Stimulated activated naive CD4-positive, alpha-beta T cell treated with Interleukin-2 at 50 U/mL for 16 hours (primary cell): ENCODE data around the gene ZER1.
"Not testable (repeated sequence)": the region's sequence is repeated elsewhere in the genome, so short reads cannot be mapped to it uniquely, and the experiment has no call there.

Experiments used
- DNase-seq: peaks from one replicate; lab custom pipeline; 2025; lab: John Stamatoyannopoulos, UW

The ZER1 gene

GRCh38 chr9:128714586-128715435, 56.9 kb downstream of the ZER1 start:
- no peak for DNase-seq

GRCh38 chr9:128713941-128714573, 57.7 kb downstream of the ZER1 start:
- no peak for DNase-seq

- DNase-seq: no peak
Observed at GRCh38 chr9:128713411-128713780, 58.3 kb downstream of the ZER1 start.

GRCh38 chr9:128712451-128713410, 59.0 kb downstream of the ZER1 start:
- no peak for DNase-seq

GRCh38 chr9:128707446-128707845, 64.3 kb downstream of the ZER1 start:
- DNase-seq: no peak

GRCh38 chr9:128706671-128707381, 64.9 kb downstream of the ZER1 start:
- no peak for DNase-seq

GRCh38 chr9:128706045-128706444, 65.7 kb downstream of the ZER1 start:
- no peak for DNase-seq

GRCh38 chr9:128705051-128705965, 66.4 kb downstream of the ZER1 start:
- DNase-seq: no peak

- DNase-seq: no peak
Observed at GRCh38 chr9:128704356-128704670, 67.4 kb downstream of the ZER1 start.

- DNase-seq: no peak
Observed at GRCh38 chr9:128703616-128704355, 67.9 kb downstream of the ZER1 start.

GRCh38 chr9:128702949-128703615, 68.6 kb downstream of the ZER1 start:
- no peak for DNase-seq

- DNase-seq: peak; percentile 82
Observed at GRCh38 chr9:128702445-128702948, 69.2 kb downstream of the ZER1 start, which contains the start of gene PKN3. PKN3 (plus strand) TSS chr9:128702503; CDS start chr9:128702916, 413 bp downstream.

- DNase-seq: no peak
Observed at GRCh38 chr9:128701227-128701854, 70.4 kb downstream of the ZER1 start.

GRCh38 chr9:128699096-128699795, 72.5 kb downstream of the ZER1 start:
- not testable (repeated sequence) for DNase-seq

- no peak for DNase-seq
Observed at GRCh38 chr9:128696923-128697707, 74.6 kb downstream of the ZER1 start.

GRCh38 chr9:128694344-128694743, 77.4 kb downstream of the ZER1 start:
- no peak for DNase-seq

- DNase-seq: not testable (repeated sequence)
Observed at GRCh38 chr9:128693738-128694137, 78.0 kb downstream of the ZER1 start.
